Endometrial microvascular endothelial cells (primary cell): ENCODE measurements around the gene STPG4. TPM values are rescaled to one million over a fixed set of nuclear protein-coding genes. Genes with fewer than 3 reads are reported as not detected.

Experiments used
- in situ Hi-C: cut with HindIII; loops from 2 replicates; pipeline ENCODE4 v1.10.0; 2017; ENCODE audit warnings: low sequenced_read_pairs, low pct_unique_long_range_greater_than_20kb; ENCODE audit errors: inconsistent ontology term
- total RNA-seq: library from RNA; depleted of rRNA; stranded (reverse); fragments of >200 nt; gene quantifications from one replicate; pipeline ENCODE4 v1.2.3, GENCODE V29; 2015; ENCODE audit errors: inconsistent ontology term

STPG4 gene
- total RNA-seq, 1 donor from 2014 or later, result not detected

DNA sequence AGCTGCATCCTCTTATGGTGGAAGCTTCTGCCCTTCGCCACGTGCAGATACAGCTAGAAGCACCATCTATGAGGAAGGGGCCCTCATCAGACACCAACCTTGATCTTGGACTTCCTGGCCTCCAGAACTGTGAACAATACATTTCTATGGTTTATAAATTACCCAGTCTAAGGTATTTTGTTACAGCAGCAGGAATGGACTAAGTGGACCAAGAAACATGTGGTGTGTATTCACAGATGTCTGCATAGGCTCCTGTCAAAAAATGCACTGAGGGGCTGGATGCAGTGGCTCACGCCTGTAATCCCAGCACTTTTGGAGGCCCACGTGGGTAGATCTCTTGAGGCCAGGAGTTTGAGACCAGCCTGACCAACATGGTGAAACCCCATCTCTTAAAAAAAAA is 57.5 kb downstream of the STPG4 start:
- in situ Hi-C loops, result no loop called here

DNA sequence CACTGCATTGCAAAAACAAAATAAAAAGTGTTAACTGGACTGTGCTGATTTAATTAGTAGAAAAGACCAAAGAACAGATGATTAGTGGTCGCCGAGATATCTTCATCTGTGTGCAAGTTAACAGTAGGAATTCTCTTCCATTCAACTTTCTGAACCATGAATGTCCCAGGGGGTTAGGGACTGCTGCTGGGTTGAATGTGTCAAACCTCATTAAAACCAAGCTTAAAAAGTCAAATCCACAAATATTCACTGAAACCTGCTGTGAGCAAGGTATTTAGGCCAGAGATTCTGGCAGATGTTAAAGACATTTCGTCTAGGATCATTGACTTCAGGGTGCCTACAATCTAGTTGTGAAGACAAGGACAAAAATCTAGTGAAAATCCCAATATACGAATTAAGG is 58.7 kb downstream of the STPG4 start:
- in situ Hi-C loops, result no loop called here

- in situ Hi-C loops, result no loop called here
Measured at GRCh38 chr2:47095349-47096020, 59.6 kb downstream of the STPG4 start.

- in situ Hi-C loops, result no loop called here
Measured at GRCh38 chr2:47094511-47095142, 60.5 kb downstream of the STPG4 start.

DNA sequence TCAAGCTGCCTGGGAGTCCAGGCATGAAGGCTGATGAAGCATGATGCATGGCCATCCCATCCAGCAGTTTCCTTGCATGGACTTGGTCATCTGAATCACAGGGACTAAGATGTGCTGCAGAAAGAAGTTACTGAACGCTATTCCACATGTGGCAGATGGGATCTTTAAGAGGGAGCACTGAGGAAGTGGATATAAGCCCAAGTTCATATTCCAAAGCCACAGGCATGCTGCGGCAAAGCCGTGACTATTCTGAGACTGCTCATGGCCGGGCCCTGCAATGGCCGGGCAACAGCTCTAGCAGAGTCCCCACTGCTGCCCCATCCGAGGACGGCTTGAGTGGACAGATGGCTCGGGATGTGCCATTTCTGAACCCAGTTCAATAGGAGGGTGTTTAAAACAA is 61.5 kb downstream of the STPG4 start:
- in situ Hi-C loops, result no loop called here

- in situ Hi-C loops, result no loop called here
Measured at GRCh38 chr2:47092465-47092864, 62.6 kb downstream of the STPG4 start.

- in situ Hi-C loops, result no loop called here
Measured at GRCh38 chr2:47091118-47091517, 64.0 kb downstream of the STPG4 start.

DNA sequence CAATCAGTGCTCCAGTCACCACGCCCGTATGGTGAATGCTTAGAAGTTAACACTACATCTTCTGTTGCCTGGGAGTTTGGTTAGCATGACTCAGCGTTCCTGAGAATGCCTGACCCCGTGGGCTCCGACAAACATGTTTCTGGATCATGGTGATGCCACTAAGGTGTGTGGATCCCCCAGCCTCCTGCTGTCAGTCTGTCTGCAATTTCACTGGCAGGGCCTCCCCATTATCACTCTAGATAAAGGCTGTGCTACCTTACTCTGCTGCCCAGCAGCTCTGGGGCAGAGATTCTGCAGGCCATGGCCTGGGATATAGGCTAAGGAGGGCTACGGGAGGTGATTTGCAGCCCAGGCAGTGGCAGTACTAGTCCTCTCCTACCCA is 66.0 kb downstream of the STPG4 start:
- in situ Hi-C loops, result no loop called here

GRCh38 chr2:47088371-47089082 is 66.6 kb downstream of the STPG4 start:
- in situ Hi-C loops, result no loop called here

DNA sequence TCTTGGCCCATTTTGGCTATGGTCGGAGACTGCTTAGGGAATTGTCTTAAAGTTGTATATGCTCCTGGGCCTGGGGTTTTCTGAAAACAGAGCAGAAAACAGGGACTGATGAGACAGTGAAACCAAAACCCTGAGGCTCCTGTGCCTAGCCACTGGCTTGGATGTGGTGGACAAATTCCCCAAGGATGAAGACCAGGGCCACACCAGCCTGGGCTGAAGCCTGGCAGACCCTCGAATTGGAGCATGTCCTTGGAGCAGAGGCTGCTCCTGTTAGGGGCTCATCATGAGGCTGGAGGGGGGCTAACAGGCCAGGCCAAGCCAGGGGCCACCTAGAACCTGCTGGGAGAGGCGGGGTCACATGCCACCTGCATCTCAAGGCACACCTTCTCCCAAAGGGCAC is 68.1 kb downstream of the STPG4 start:
- in situ Hi-C loops, result no loop called here

DNA sequence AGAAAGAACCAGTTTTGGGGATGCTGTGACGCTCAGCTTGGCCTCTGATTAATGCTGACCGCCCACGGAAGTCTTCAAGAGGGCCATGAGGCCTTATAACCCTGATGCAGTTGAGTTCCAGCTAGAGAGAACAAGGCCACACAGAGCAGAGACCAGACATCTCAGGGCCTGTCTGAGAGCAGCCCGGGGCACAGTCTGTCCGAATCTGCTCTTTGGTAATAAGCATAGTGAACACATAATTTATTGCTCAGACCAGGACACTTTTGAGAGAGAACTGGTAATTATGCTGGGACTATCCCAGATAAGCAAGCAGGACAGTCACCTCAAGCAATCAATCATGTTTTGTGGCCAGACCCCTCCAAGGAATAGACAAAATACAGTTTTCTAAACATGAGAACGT is 68.5 kb downstream of the STPG4 start:
- in situ Hi-C loops, result no loop called here

GRCh38 chr2:47086054-47086471 is 69.0 kb downstream of the STPG4 start:
- in situ Hi-C loops, result no loop called here

- in situ Hi-C loops, result no loop called here
Measured at GRCh38 chr2:47083886-47084687, 71.0 kb downstream of the STPG4 start.

GRCh38 chr2:47083485-47083884 is 71.6 kb downstream of the STPG4 start:
- in situ Hi-C loops, result no loop called here

- in situ Hi-C loops, result no loop called here
Measured at GRCh38 chr2:47083005-47083404, 72.1 kb downstream of the STPG4 start.

- in situ Hi-C loops, result no loop called here
Measured at GRCh38 chr2:47080888-47081301, 74.2 kb downstream of the STPG4 start.

DNA sequence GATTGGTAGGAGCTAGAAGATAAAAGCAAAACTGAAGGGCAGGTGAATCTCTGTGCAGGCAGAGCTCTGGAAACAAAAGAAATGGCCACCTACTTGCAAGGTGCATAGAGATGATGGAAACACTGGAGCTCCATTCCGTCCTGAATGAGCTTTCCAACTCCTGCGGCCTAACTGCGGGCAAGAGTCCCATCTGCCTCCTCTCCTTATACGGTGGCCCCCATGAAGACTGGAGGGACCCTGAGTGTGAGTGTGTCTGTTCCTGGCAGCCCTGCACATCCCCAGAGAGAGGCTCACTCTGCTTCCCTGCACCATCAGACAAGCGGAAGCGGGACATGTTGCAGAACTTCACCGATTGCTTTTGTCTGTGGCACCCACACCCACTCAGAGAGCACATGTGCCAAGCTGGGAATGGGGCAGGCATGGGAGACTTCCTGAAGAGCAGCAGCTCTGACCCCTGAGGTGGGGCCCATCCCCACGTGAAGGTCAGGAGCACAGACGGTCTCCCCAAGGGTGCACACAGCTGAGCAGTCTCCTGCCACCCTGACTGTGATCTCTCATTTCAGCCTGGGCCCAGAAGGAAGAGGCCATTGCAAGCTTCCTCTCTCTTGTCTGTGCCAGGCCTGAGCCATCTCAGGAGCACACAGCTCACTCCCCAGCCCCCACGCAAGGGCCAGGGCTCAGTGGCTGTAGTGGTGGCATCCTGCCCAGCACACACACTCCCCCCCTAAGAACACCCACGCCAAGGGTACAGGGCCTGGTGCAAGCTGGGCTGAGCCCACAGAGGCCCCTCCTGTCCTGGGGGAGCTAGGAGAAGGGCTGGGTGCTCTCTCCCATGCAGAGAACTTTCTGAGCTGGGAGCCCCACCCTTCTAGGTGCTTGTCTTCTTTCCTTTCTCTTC is 75.3 kb downstream of the STPG4 start:
- in situ Hi-C loops, result no loop called here
